KMS-11 (cell line): ENCODE data around the gene TMEM154.

Experiments
- H2AFZ ChIP-seq: fragments of 200-600 bp; sonication (generic); 2 replicates; pipeline ENCODE4 v1.6.1; 2016; ENCODE audit warnings: antibody characterized with exemption, mixed run types, low read depth
- H3K27ac ChIP-seq: fragments of 200-600 bp; sonication (generic); 2 replicates; pipeline ENCODE4 v1.6.1; 2016; ENCODE audit warnings: mild to moderate bottlenecking, mixed run types
- H3K27me3 ChIP-seq: fragments of 200-600 bp; sonication (generic); 2 replicates; pipeline ENCODE4 v1.6.1; 2017; ENCODE audit warnings: mild to moderate bottlenecking, low read depth, mixed run types, moderate library complexity; ENCODE audit not compliant: insufficient read depth
- H3K36me3 ChIP-seq: fragments of 200-600 bp; sonication (generic); 2 replicates; pipeline ENCODE4 v1.6.1; 2017; ENCODE audit warnings: mild to moderate bottlenecking, mixed run types; ENCODE audit not compliant: insufficient read depth
- H3K4me1 ChIP-seq: fragments of 200-600 bp; sonication (generic); 2 replicates; pipeline ENCODE4 v1.6.1; 2016; ENCODE audit warnings: mild to moderate bottlenecking, low read depth, mixed run types; ENCODE audit not compliant: poor library complexity, severe bottlenecking
- H3K4me2 ChIP-seq: fragments of 200-600 bp; sonication (generic); 2 replicates; pipeline ENCODE4 v1.7.0; 2016; ENCODE audit warnings: mild to moderate bottlenecking, mixed run types
- H3K4me3 ChIP-seq: fragments of 200-600 bp; sonication (generic); IDR thresholded peaks from 2 replicates; pipeline ENCODE4 v1.6.1; 2017; ENCODE audit warnings: low read depth, low read length, mixed read lengths; ENCODE audit not compliant: insufficient read depth
- H3K79me2 ChIP-seq: fragments of 200-600 bp; sonication (generic); 2 replicates; pipeline ENCODE4 v1.6.1; 2016; ENCODE audit warnings: low read depth, mixed run types; ENCODE audit not compliant: insufficient read depth
- H3K9ac ChIP-seq: fragments of 200-600 bp; sonication (generic); 2 replicates; pipeline ENCODE4 v1.6.1; 2016; ENCODE audit warnings: mild to moderate bottlenecking, mixed run types
- H4K20me1 ChIP-seq: fragments of 200-600 bp; sonication (generic); 2 replicates; pipeline ENCODE4 v1.6.1; 2016; ENCODE audit warnings: mild to moderate bottlenecking, mixed run types; ENCODE audit not compliant: insufficient read depth
- TF ChIP-seq, protein P1 (sequence below): fragments of 200-600 bp; sonication (generic); conservative IDR thresholded peaks from 2 replicates; pipeline ENCODE4 v1.6.1; 2017; ENCODE audit warnings: low read depth, mild to moderate bottlenecking, antibody characterized with exemption, low read length, moderate library complexity, mixed read lengths

Gene TMEM154

DNA sequence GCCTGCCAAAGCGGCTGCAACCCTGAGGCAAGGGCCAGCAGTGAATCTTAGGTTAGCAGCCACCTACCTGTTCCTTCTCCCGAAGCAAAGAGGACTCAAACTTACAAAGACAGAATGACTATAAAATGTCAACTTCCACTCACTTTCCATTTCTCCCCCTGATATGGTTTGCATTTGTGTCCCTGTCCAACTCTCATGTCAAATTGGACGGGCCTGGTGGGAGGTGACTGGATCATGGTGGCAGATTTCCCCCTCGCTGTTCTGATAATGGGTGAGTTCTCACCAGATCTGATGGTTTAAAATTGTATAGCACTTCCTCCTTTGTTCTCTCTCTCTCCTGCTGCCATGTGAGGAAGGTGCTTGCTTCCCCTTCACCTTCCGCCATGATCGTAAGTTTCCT, 35.3 kb upstream of the TMEM154 start:
- H3K79me2 ChIP-seq: no peaks in the 10 kb centered on the region
- no peak overlapping the region for H3K9ac ChIP-seq
- no peaks in the 10 kb centered on the region for H3K36me3 ChIP-seq
- H3K27me3 ChIP-seq: no peaks in the 10 kb centered on the region
- H2AFZ ChIP-seq: no peak overlapping the region
- TF ChIP-seq, protein P1, sequence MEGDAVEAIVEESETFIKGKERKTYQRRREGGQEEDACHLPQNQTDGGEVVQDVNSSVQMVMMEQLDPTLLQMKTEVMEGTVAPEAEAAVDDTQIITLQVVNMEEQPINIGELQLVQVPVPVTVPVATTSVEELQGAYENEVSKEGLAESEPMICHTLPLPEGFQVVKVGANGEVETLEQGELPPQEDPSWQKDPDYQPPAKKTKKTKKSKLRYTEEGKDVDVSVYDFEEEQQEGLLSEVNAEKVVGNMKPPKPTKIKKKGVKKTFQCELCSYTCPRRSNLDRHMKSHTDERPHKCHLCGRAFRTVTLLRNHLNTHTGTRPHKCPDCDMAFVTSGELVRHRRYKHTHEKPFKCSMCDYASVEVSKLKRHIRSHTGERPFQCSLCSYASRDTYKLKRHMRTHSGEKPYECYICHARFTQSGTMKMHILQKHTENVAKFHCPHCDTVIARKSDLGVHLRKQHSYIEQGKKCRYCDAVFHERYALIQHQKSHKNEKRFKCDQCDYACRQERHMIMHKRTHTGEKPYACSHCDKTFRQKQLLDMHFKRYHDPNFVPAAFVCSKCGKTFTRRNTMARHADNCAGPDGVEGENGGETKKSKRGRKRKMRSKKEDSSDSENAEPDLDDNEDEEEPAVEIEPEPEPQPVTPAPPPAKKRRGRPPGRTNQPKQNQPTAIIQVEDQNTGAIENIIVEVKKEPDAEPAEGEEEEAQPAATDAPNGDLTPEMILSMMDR: no peak
- H3K4me1 ChIP-seq: peaks cover 4% of the 10 kb centered on the region
- no peak overlapping the region for H3K27ac ChIP-seq
- no peak overlapping the region for H3K4me3 ChIP-seq
- no peaks in the 10 kb centered on the region for H4K20me1 ChIP-seq
- H3K4me2 ChIP-seq: no peak overlapping the region

DNA sequence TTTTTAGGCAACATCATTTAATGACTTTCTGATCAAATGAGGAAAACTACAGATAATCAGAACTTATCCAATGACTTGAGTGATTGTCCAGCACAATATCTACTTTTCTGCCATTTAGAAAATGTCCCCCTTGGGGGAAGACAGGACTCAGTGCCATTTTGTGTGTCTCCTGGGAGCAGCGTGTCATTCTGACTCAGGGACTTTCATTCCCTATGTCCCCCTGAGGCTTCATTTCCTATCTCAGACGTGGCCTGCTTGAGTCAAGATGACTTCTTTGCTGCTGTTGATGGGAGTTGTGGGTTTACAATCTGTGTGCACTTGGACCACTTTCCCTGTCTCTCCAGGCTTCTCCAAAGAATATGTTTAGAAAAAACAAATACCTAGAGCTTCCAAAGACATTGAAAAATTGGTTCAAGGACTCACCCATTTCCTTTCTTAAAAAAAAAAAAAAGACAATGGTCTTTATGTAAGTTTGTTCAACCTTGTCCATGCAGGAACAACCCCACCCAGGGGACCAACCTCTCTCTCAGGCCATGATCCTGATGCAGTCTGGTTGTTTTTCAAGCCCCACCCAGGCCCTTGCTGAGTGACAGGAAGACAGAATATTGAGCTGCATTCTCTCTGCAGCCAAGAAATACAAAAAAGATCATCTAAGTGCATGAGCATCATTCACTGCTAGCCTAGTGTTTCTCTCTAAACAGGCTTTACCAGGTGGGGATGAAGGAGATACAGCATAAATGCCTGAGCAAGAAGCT, 34.3 kb upstream of the TMEM154 start:
- H3K79me2 ChIP-seq: no peaks in the 10 kb centered on the region
- TF ChIP-seq, protein P1: no peak
- H3K4me3 ChIP-seq: no peak overlapping the region
- H4K20me1 ChIP-seq: no peaks in the 10 kb centered on the region
- peaks cover 7% of the 10 kb centered on the region for H3K4me1 ChIP-seq
- H2AFZ ChIP-seq: no peak overlapping the region
- no peaks in the 10 kb centered on the region for H3K27me3 ChIP-seq
- no peak overlapping the region for H3K9ac ChIP-seq
- H3K4me2 ChIP-seq: no peak overlapping the region
- no peak overlapping the region for H3K27ac ChIP-seq
- H3K36me3 ChIP-seq: no peaks in the 10 kb centered on the region

DNA sequence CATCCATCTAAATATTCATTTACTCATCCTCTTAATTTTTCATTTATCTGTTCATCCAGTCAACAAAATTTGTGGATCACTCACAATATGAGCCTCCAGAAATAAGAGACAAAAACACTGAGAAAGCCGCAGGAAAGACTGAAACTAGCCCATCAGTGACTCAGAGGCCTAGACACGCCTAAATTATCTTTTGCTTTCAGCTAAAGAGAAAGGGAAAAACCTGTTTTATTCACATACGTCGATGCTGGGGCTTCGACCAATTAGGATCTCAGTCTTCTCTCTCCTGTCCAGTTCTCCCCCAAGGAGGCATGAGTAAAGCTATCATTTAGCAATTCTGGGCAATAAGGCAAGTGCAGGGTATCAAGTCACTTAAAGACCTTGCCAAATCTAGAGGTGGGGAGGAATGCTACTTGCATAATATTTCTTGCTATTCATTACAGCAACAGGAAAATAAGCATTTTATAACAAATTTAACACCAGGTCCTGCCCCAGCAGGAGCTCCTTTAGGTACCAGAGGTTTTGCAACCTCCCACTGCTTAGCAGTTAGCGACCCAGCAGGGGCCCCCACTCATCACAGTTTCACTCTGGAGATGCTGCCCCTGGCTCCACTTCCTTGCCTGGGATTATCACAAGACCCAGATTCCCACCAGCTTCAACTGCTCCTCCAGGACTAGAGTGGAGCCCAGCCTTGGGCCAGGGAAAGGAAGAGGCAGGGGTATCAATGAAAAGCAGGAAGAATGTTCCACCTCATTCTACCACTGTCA, 30.1 kb upstream of the TMEM154 start:
- TF ChIP-seq, protein P1: no peak
- Histone ChIP-seq H3K4me2 (no peak overlapping the region), H2AFZ (no peak overlapping the region)

DNA sequence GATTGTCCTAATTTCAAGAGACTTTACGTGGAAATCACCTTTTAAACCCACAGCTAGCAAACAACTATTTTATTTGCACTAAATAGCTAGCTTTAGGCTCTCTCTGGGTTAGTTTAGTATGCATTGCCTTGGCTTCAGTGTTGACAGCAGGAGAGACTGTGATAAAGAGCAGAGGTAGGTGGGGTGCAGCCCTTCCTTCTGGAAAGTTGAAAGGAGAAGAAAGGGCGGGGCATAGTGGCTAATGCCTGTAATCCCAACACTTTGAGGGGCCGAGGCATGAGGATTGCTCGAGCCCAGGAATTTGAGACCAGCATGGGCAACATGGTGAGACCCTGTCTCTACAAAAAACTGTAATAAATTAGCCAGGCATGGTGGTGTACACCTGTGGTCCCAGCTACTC, 29.0 kb upstream of the TMEM154 start:
- Histone ChIP-seq H3K36me3 (no peaks in the 10 kb centered on the region), H3K4me1 (peaks cover 11% of the 10 kb centered on the region), H3K27ac (no peak overlapping the region), H3K79me2 (no peaks in the 10 kb centered on the region), H4K20me1 (no peaks in the 10 kb centered on the region), H2AFZ (no peak overlapping the region), H3K4me3 (no peak overlapping the region), H3K9ac (no peak overlapping the region), H3K4me2 (no peak overlapping the region), H3K27me3 (no peaks in the 10 kb centered on the region)
- TF ChIP-seq, protein P1: no peak

More for the DNA sequence above, 30.1 kb upstream of the TMEM154 start:
- Histone ChIP-seq H3K9ac (no peak overlapping the region), H3K79me2 (no peaks in the 10 kb centered on the region), H3K36me3 (no peaks in the 10 kb centered on the region), H3K4me1 (peaks cover 11% of the 10 kb centered on the region), H3K27me3 (no peaks in the 10 kb centered on the region), H3K27ac (no peak overlapping the region), H3K4me3 (no peak overlapping the region), H4K20me1 (no peaks in the 10 kb centered on the region)
